Measurements from ENCODE around the gene TERC.
"Not testable (repeated sequence)": the region's sequence is repeated elsewhere in the genome, so short reads cannot be mapped to it uniquely, and the experiment has no call there.

Gene TERC

DNA sequence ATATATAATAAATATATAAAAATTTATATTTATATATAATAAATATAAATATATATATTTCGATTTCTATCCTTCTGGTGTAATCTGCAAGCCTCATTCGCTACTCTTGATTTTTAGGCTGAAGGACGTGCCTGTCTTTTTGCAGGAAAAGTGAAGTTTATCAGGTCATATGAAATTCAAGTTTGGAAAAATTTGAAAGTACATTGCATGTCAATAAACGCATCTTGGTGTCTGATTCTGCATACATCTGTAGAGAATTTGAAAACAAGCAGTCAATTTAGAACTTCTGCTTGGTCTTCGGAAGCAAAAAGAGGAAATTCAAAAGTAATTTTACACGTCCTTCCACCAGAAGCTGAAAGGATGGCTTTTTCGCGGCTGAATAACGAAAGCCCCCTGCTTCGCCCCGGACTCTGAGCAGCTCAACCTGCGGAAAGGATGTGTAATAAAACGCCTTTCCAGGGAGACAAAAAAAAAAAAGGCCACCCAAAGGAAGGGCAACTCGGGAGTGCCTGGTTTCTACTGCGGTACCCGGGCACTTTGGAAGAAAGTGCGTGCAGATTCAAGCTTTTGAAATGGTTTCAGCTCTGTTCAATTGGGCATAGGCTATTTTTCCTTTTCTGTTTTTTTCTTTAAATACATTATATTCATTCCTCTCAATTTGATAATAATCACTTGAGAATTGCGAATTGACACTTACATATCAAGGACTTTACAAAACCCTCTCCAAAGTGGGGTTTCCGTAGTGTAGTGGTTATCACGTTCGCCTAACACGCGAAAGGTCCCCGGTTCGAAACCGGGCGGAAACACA lies 6.8 kb upstream of the TERC start:
- peak; percentile 77 for DNase-seq

DNA sequence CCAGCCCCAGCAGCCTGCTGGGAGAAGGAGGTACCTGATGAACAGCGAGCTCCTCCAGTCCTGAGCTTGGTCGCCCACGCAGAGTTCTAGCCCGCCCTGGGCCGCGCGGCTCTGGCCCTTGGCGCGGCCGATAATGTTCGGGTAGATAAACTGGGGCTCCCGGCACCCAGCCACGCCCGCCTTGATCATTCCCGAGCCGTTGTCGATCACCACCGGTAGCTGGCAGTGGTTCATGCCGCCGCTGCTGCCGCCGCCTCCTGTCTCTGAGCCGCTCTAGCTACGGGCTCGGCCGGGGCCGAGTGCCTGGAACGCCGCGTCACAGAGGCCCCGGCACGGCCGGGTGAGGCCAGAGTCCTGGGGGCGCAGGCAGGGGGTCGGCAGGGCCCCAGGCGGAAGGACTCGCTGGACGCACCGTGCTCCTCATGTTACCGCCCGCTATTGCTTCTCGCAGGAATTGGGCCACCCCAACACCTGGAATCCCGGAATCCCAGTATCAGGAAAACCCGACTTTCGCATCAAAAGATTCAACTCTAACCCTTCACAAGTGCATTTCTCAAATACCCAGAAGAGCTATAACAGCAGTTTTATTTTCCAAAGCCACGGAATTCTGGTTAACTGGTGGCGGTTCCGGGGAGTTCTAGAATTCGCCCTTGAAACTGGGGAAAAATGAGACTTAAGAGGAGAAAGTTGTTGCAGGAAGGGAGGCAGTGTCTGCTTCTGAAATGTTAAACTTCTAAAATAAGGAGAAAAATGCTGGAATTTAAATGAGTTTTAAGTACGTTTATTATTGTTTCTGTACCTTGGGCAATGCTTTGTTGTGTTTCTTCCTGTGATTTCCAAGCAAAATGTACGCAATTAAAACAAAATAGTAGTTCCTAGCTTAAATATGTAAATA lies 4.7 kb upstream of the TERC start, which contains the start of gene ACTRT3:
TSS of gene ACTRT3 (minus strand) at position 275 of the 895 bp plus-strand sequence. CDS start at position 234, 41 bp downstream.
- peak; percentile 66 for DNase-seq

DNA sequence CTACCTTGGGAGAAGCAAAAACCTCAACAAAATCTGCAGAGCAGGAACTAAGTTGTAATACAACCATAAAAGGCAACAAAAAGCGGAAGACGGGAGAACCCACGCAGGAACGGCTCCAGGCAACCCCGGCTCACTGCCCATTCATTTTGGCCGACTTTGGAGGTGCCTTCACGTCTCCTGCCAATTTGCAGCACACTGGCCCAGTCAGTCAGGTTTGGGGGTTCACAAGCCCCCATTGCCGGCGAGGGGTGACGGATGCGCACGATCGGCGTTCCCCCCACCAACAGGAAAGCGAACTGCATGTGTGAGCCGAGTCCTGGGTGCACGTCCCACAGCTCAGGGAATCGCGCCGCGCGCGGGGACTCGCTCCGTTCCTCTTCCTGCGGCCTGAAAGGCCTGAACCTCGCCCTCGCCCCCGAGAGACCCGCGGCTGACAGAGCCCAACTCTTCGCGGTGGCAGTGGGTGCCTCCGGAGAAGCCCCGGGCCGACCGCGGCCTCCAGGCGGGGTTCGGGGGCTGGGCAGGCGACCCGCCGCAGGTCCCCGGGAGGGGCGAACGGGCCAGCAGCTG lies 463 bp downstream of the TERC start:
- DNase-seq: peak; percentile 39

DNA sequence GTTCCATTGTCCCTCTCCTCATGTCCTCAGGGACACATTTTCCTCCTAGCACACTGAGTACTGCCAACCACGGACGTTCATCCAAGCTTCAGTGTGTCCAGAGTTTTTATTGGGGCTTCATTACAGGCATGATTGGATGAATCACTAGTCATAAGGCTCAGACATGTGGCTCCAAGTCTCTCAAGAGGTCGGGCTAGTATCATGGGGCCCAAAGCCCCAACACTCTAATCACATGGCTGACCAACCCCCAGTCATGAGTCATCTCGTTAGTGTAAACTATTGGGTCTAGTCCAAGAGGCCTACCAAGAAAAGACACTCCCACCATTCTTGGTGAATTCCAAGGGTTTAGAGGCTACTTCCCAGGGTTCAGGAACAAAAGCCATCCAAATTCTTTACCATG lies 4.4 kb downstream of the TERC start:
- DNase-seq: peak; percentile 58

DNA sequence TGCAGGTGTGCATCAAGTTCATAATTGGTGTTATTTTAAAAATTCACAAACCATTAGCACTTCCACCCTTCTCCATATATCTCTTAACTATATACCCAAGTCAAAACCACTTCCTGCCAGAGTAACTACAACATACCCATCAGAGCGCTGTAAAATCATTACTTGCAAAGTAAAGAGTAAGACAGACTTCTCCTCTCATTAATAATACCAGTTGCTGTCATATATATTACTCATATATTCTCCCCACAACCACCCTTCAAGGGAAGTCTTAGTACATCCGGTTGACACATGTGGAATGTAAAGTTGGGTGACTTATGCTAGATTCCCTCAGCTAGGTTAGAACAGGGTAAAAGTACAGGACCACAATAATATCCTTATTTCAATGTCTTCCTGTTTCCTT lies 5.6 kb downstream of the TERC start:
- peak; percentile 84 for DNase-seq

DNA sequence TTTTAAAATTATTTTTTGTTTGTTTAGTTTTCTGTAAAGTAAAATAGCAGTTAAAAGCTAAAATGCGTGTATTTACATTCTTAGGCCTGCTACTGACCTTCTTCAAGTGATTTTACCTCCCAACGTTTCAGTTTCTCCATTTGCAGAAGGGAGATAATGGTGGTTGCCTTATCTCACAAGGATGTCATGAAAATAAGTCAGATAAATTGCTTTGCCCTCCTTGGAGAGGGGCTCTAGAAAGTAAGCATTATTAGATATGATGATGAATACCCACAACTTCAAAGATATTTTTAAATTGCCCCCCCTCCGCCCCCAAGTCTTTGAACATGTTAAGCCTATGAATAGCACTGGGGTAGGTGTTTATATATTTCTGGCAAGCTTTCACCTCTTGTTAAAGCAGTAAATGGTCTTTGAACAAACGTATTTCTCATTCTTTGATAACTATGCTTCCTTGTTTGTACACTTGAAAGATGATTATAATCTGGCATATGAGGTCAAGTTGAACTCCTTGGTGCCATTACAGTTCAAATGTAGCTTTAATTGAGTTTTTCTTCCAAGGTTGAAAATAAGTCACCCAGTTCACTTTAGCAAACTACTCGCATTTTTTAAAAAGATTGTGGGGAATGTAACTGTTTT lies 6.4 kb downstream of the TERC start:
- no peak for DNase-seq

DNA sequence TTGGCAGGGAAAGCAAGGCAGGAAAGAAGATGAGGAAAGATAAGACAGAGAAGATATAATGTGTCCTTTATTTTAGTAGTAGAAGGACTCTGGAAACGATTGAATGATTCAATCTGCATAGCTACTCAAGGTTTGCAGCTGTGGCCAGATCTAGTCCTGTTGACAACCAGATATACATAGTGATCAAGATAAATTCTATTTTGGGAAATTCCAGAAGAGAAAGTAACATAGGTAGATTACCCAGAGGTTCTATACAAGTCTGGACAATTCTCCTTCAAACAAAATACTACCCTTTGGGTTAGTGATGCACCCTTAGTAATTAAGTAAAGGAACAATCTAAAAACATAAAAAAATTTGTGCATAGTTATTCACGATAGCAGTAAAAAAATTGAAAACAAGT lies 9.4 kb downstream of the TERC start:
- no peak for DNase-seq

DNA sequence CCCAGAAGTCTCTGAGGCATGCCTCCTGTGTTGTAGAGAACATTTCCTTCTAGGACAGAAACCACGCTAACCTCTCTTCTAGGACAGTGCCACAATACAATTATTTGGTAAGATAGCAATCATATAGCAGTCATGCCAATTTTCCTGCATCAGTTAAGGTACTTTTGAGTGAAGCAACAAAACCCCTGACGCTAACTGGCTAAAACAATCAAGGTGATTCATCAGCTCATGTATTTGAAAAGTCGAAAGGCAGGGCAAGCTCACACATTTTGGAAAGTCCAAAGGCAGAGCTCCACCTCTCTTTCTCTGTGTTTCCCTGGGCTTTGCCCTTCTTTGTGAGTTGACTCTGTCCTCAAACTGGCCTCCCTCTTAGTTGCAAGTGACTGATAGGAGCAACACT lies 10.1 kb downstream of the TERC start:
- no peak for DNase-seq

DNA sequence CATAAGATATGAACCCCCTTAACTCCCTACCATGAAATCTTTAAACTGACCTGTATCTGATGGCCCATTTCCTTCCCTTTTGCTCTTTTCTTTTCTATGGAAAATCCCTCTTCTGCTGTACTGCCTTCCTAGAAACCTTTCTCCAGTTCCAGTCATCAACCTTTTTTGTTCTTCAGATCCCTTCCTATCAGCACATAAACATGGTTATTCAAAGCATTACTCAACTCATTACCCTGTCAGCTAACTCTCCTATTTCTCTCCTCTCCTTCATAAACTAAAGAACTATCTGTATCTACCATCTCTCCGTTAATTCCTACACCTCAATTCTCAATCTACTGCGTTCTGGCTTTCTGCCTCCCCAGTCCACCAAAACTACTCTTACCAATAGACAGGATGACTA lies 13.0 kb downstream of the TERC start:
- no peak for DNase-seq

DNA sequence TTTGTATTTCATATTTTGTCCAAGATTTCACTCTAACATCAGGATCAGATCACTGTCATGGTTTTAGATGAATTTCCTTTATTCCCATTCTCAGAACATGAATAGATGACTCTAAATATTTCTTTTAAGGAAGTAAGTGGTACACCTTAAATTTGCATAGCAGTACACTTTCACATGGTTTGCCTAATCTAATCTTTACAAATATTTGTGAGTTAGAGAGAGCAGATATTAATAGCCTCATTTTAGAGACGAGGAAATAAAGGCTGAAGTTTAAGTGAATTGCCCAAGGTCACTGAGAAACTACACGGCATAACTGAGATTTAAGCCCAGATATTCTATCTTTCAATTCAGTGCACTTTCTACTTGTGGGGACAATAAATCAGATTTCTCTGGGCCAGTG lies 14.2 kb downstream of the TERC start:
- no peak for DNase-seq

GRCh38 chr3:169748670-169749069 lies 16.2 kb downstream of the TERC start:
- no peak for DNase-seq

DNA sequence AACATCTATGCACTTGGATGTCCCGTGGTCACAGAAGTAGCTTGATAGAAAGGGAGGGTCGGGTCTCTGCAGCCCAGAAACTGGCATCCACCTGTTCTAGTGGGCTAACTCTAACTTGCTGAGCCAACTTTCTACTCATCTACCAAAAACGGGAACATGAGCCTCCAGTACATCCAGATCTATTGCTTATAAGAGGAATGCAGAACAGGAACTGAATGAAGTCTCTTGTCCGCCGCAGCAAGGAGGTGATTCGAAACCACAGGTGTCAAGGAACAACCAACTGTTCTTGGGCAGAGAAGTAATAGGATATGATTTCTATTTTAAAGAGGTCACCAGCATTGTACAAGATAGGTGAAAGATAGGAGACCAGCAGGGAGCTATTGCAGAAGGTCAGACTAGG lies 17.9 kb downstream of the TERC start:
- no peak for DNase-seq

- no peak for DNase-seq
Measured at GRCh38 chr3:169744366-169745054, 20.4 kb downstream of the TERC start.

- no peak for DNase-seq
Measured at GRCh38 chr3:169739067-169739466, 25.8 kb downstream of the TERC start.

- DNase-seq: not testable (repeated sequence)
Measured at GRCh38 chr3:169731857-169732256, 33.0 kb downstream of the TERC start.

- DNase-seq: no peak
Measured at GRCh38 chr3:169722724-169723123, 42.1 kb downstream of the TERC start.

- DNase-seq: not testable (repeated sequence)
Measured at GRCh38 chr3:169718415-169718814, 46.4 kb downstream of the TERC start.

Measured in fibroblast of skin of right biceps (primary cell).